Measurements from ENCODE around the gene CTNND2.

CTNND2 gene

DNA sequence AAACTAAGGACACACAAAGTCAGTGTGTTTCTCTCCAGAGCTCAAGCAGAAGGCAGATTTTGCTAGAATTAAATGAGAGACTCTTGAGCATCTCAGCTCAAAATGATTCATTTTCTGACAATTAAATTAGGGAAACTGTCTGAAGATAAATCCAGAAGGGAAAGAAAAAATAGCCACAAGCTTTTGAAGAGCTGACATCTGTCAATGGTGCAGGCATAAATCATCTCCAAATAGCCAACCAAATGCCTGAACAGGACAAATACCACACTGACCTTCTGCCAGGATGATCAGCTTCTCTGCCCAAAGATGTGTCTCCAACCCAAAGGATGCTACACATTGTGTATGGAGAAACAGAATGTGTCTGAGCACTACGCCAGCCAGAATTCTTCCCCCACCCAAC, 199.3 kb downstream of the CTNND2 start:
- H3K4me3 ChIP-seq (ENCODE audit: low read depth, low read length) = no peak overlapping the region
- H3K9ac ChIP-seq (ENCODE audit: low read depth, low read length) = no peak overlapping the region
- no peaks in the 10 kb centered on the region for H3K27me3 ChIP-seq (ENCODE audit: control insufficient read depth, insufficient read depth, low read length)
- H3K4me1 ChIP-seq (ENCODE audit: control insufficient read depth, insufficient read depth, low read length) = no peaks in the 10 kb centered on the region
- H3K9me3 ChIP-seq (ENCODE audit: control insufficient read depth, insufficient read depth, low read length) = no peaks in the 10 kb centered on the region
- H3K36me3 ChIP-seq (ENCODE audit: control insufficient read depth, insufficient read depth, low read length) = no peaks in the 10 kb centered on the region

DNA sequence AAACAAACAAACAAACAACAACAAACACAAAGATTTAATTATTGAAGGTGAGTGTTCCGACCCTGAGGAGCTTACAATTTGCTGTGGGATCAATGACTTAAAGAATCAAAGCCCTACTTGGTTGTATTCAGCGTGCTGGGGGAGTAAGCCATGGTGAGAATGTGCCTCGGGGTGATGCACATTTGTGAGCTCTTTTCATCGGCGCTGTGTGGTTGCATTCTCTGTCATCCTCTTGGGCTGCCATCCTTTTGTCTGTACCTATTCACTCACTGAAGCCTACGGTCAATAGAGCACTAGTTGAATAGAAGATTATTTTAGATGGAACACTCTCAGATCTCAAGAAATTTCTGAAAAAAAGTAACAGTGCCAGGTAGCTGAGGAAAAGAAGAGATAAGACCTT, 203.9 kb downstream of the CTNND2 start:
- Histone ChIP-seq H3K9me3 (ENCODE audit: control insufficient read depth, insufficient read depth, low read length) (no peaks in the 10 kb centered on the region), H3K9ac (ENCODE audit: low read depth, low read length) (no peak overlapping the region), H3K4me1 (ENCODE audit: control insufficient read depth, insufficient read depth, low read length) (no peaks in the 10 kb centered on the region), H3K36me3 (ENCODE audit: control insufficient read depth, insufficient read depth, low read length) (no peaks in the 10 kb centered on the region), H3K4me3 (ENCODE audit: low read depth, low read length) (no peak overlapping the region), H3K27me3 (ENCODE audit: control insufficient read depth, insufficient read depth, low read length) (no peaks in the 10 kb centered on the region)

DNA sequence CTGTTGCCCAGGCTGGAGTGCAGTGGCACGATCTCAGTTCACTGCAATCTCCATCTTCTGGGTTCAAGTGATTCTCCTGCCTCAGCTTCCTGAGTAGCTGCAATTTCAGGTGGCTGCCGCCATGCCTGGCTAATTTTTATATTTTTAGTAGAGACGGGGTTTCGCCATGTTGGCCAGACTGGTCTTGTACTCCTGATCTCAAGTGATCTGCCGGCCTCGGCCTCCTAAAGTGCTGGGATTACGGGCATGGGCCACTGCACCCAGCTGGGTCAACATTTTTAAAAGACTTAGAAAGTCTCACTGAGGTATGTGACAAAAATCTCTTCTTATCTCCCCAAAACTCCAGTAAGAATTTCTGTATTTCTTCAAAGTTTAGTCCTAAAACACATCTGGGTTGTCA, 211.6 kb downstream of the CTNND2 start:
- H3K9ac ChIP-seq (ENCODE audit: low read depth, low read length) = no peak overlapping the region
- H3K27me3 ChIP-seq (ENCODE audit: control insufficient read depth, insufficient read depth, low read length) = no peaks in the 10 kb centered on the region
- H3K9me3 ChIP-seq (ENCODE audit: control insufficient read depth, insufficient read depth, low read length) = no peaks in the 10 kb centered on the region
- H3K4me3 ChIP-seq (ENCODE audit: low read depth, low read length) = no peak overlapping the region
- no peaks in the 10 kb centered on the region for H3K36me3 ChIP-seq (ENCODE audit: control insufficient read depth, insufficient read depth, low read length)
- H3K4me1 ChIP-seq (ENCODE audit: control insufficient read depth, insufficient read depth, low read length) = no peaks in the 10 kb centered on the region

DNA sequence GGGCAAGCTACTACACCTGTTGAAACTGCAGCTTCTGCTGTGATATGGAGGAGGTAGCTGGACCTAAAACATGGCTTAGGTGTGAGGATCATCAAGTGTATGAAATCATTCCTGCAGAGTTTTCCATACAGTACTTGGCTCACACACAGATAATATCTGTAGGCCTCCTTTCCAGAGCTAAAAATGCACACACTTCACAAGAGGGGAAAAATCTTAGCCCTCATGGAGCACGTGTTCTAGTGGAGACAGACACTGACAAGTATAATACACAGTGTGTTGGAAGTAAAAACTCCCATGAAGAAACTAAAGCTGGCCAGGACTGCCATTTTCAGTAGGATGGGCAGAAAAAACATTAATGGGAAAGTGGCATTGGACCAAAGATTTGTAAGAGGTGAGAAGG, 216.7 kb downstream of the CTNND2 start:
- H3K27me3 ChIP-seq (ENCODE audit: control insufficient read depth, insufficient read depth, low read length) = no peaks in the 10 kb centered on the region
- no peaks in the 10 kb centered on the region for H3K9me3 ChIP-seq (ENCODE audit: control insufficient read depth, insufficient read depth, low read length)

DNA sequence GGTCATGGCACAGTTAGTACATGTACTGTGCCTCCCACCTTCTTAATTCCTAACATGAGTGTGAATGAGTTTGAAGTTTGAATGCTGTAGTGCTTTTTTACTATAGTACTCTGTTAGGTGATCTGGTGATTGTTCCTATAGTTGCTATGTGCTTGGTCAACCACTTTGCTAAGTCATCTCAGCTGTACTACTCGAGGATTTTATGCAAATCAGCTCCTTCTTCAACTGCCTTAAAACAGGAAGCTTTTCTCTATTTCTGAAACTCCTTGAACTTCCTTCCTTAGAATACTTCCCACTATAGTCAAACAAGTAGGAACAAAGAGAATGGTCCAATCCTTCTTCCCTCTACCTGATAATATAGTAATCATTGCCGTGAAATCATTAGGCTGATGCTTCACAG, 219.6 kb downstream of the CTNND2 start:
- H3K9ac ChIP-seq (ENCODE audit: low read depth, low read length) = no peak overlapping the region
- H3K27me3 ChIP-seq (ENCODE audit: control insufficient read depth, insufficient read depth, low read length) = no peaks in the 10 kb centered on the region
- H3K9me3 ChIP-seq (ENCODE audit: control insufficient read depth, insufficient read depth, low read length) = no peaks in the 10 kb centered on the region
- H3K4me3 ChIP-seq (ENCODE audit: low read depth, low read length) = no peak overlapping the region
- peaks cover 4% of the 10 kb centered on the region for H3K4me1 ChIP-seq (ENCODE audit: control insufficient read depth, insufficient read depth, low read length)
- no peaks in the 10 kb centered on the region for H3K36me3 ChIP-seq (ENCODE audit: control insufficient read depth, insufficient read depth, low read length)

More for the DNA sequence above, 216.7 kb downstream of the CTNND2 start:
- no peak overlapping the region for H3K4me3 ChIP-seq (ENCODE audit: low read depth, low read length)
- H3K9ac ChIP-seq (ENCODE audit: low read depth, low read length) = no peak overlapping the region
- H3K36me3 ChIP-seq (ENCODE audit: control insufficient read depth, insufficient read depth, low read length) = no peaks in the 10 kb centered on the region
- no peaks in the 10 kb centered on the region for H3K4me1 ChIP-seq (ENCODE audit: control insufficient read depth, insufficient read depth, low read length)

DNA sequence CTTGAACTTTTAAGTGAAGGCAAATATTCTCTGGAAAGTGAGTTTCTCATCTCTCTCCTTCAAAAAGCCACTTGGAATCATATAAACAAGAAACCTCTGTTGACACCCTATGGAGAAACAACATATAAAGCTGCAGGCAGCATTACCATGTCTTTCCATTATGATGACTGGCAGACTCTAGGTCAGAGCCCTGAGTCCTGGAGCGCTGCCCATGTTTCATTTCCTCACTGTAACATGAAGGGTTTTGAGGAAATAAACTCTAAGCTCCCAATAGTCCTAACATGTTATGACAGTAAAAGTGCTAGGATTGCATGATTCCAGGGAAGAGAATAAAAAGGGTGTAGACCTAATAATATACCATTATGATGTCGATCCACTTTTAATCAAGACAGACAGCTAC, 220.6 kb downstream of the CTNND2 start:
- Histone ChIP-seq H3K27me3 (ENCODE audit: control insufficient read depth, insufficient read depth, low read length) (no peaks in the 10 kb centered on the region), H3K9ac (ENCODE audit: low read depth, low read length) (no peak overlapping the region), H3K4me3 (ENCODE audit: low read depth, low read length) (no peak overlapping the region), H3K4me1 (ENCODE audit: control insufficient read depth, insufficient read depth, low read length) (peaks cover 4% of the 10 kb centered on the region), H3K9me3 (ENCODE audit: control insufficient read depth, insufficient read depth, low read length) (no peaks in the 10 kb centered on the region), H3K36me3 (ENCODE audit: control insufficient read depth, insufficient read depth, low read length) (no peaks in the 10 kb centered on the region)

DNA sequence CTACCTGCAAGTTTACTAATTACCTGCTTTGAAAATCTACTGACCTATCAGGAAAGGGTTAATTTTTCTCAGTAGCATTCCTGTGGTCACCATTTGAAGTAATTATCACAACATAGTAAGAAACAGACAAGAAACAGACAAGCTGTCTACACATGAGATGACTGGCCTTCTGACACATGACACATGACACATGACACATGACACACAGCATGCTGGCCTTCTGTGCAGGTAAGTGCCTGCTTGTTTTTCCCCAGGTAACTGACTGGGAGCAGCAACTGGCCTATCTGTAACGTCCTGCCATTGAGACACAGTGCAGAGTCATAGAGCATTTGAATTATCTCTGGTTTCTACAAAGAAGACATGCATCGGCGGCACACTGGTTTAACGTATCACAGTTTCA, 222.4 kb downstream of the CTNND2 start:
- Histone ChIP-seq H3K9me3 (ENCODE audit: control insufficient read depth, insufficient read depth, low read length) (no peaks in the 10 kb centered on the region), H3K4me3 (ENCODE audit: low read depth, low read length) (no peak overlapping the region), H3K4me1 (ENCODE audit: control insufficient read depth, insufficient read depth, low read length) (peaks cover 4% of the 10 kb centered on the region), H3K36me3 (ENCODE audit: control insufficient read depth, insufficient read depth, low read length) (no peaks in the 10 kb centered on the region), H3K27me3 (ENCODE audit: control insufficient read depth, insufficient read depth, low read length) (no peaks in the 10 kb centered on the region), H3K9ac (ENCODE audit: low read depth, low read length) (no peak overlapping the region)

DNA sequence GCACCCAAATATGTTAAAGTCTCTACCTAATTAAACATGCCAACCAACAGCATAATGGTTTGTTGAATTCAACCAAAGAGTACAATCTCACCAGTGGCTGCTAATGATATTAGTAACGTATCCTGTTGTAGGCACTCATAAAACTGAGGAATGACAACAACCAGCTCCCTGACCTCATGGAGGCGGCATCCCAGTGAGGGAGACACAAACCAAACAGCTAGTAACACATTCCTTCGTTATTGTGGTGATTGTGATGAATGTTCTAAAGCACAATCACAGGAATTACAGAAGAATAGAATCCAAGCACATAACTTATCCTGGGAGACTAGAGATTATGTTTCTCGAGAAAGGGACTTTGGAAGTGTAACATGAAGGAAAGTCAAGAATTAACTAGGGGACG, 224.6 kb downstream of the CTNND2 start:
- no peak overlapping the region for H3K4me3 ChIP-seq (ENCODE audit: low read depth, low read length)
- H3K9me3 ChIP-seq (ENCODE audit: control insufficient read depth, insufficient read depth, low read length) = no peaks in the 10 kb centered on the region
- H3K27me3 ChIP-seq (ENCODE audit: control insufficient read depth, insufficient read depth, low read length) = no peaks in the 10 kb centered on the region
- H3K4me1 ChIP-seq (ENCODE audit: control insufficient read depth, insufficient read depth, low read length) = peaks cover 4% of the 10 kb centered on the region
- H3K9ac ChIP-seq (ENCODE audit: low read depth, low read length) = no peak overlapping the region
- H3K36me3 ChIP-seq (ENCODE audit: control insufficient read depth, insufficient read depth, low read length) = no peaks in the 10 kb centered on the region

DNA sequence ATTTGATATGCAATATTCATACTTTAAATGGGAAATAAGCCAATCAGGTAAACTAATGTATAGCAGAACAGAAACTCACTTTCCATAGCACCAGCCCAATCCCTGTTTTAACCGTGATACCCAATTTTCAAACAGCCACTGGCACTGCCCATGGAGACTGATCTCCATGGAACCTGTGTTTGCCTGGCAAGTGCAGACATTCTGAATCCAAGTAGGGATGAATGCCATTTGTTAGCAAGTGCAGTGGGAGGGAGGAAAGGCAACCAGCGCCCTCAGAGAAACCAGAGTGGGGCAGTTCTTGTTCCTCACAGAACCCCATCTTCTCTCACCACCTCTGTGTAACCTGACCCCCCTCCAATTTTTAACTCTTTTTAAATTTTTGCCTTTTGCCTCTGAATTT, 229.1 kb downstream of the CTNND2 start:
- Histone ChIP-seq H3K27me3 (ENCODE audit: control insufficient read depth, insufficient read depth, low read length) (no peaks in the 10 kb centered on the region), H3K36me3 (ENCODE audit: control insufficient read depth, insufficient read depth, low read length) (no peaks in the 10 kb centered on the region), H3K4me1 (ENCODE audit: control insufficient read depth, insufficient read depth, low read length) (peaks cover 6% of the 10 kb centered on the region), H3K4me3 (ENCODE audit: low read depth, low read length) (no peak overlapping the region), H3K9me3 (ENCODE audit: control insufficient read depth, insufficient read depth, low read length) (no peaks in the 10 kb centered on the region), H3K9ac (ENCODE audit: low read depth, low read length) (no peak overlapping the region)

DNA sequence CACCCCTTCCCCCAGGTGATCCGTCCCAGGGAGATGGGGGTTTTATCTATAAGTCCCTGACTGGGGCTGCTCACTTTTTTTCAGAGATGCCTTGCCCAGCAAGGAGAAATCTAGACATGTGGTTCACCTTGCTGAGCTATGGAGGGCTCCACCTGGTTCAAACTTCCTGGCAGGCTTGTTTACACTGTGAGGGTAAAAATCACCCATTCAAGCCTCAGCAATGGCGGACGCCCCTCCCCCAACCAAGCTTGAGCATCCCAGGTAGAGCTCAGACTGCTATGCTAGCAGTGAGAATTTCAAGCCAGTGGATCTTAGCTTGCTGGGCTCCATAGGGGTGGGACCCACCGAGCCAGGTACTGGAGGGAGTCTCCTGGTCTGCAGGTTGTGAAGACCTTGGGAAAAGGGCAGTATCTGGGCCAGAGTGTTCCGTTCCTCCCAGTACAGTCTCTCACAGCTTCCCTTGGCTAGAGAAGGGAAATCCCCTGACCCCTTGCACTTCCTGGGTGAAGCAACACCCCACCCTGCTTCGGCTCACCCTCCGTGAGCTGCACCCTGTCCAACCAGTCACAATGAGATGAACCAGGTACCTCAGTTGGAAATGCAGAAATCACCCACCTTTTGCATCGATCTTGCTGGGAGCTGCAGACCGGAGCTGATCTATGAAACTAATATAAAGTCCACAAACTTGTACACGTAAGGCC, 231.7 kb downstream of the CTNND2 start:
- no peaks in the 10 kb centered on the region for H3K36me3 ChIP-seq (ENCODE audit: control insufficient read depth, insufficient read depth, low read length)
- peaks cover 2% of the 10 kb centered on the region for H3K4me1 ChIP-seq (ENCODE audit: control insufficient read depth, insufficient read depth, low read length)
- no peaks in the 10 kb centered on the region for H3K9me3 ChIP-seq (ENCODE audit: control insufficient read depth, insufficient read depth, low read length)
- H3K4me3 ChIP-seq (ENCODE audit: low read depth, low read length) = no peak overlapping the region
- no peak overlapping the region for H3K9ac ChIP-seq (ENCODE audit: low read depth, low read length)
- H3K27me3 ChIP-seq (ENCODE audit: control insufficient read depth, insufficient read depth, low read length) = no peaks in the 10 kb centered on the region

DNA sequence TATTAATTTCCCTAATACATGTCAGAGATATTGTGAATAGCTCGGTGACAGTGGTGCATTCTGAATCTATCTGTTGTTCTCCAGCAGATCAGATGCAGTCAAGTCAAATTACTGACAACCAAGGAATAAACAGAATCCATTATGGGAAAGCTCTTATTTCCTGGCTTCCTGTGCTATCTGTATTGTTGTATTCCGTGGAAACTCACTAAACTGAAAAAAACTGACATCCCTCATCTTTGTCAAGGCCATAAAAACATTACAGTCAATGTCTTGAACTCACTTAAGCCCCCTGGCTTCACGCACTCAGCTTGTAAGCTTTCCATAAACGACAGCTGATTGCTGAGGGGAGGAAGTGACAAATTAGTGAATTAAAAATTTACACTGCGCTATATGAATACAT, 245.9 kb downstream of the CTNND2 start:
- Histone ChIP-seq H3K9me3 (ENCODE audit: control insufficient read depth, insufficient read depth, low read length) (no peaks in the 10 kb centered on the region), H3K36me3 (ENCODE audit: control insufficient read depth, insufficient read depth, low read length) (no peaks in the 10 kb centered on the region), H3K4me3 (ENCODE audit: low read depth, low read length) (no peak overlapping the region), H3K27me3 (ENCODE audit: control insufficient read depth, insufficient read depth, low read length) (no peaks in the 10 kb centered on the region), H3K9ac (ENCODE audit: low read depth, low read length) (no peak overlapping the region), H3K4me1 (ENCODE audit: control insufficient read depth, insufficient read depth, low read length) (no peaks in the 10 kb centered on the region)

DNA sequence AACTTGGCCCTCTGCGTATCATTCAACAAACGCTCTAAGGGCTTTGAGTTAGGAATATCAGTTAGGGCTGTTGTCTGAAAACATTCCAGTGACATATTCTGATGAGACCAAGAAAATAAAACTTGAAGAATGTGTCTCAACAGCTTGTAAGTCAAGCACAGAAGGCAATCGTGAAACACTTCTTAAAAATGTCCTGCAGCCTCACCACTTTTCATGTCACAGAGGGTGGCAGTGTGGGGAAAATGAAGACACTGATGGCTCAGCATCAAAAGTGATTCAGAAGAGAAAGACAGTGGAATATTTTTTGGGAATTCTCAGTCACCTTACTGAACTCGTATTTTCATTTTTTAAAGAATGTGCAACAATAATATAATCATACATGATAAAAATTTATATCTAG, 247.3 kb downstream of the CTNND2 start:
- Histone ChIP-seq H3K4me1 (ENCODE audit: control insufficient read depth, insufficient read depth, low read length) (no peaks in the 10 kb centered on the region), H3K9ac (ENCODE audit: low read depth, low read length) (no peak overlapping the region), H3K27me3 (ENCODE audit: control insufficient read depth, insufficient read depth, low read length) (no peaks in the 10 kb centered on the region), H3K9me3 (ENCODE audit: control insufficient read depth, insufficient read depth, low read length) (no peaks in the 10 kb centered on the region), H3K4me3 (ENCODE audit: low read depth, low read length) (no peak overlapping the region), H3K36me3 (ENCODE audit: control insufficient read depth, insufficient read depth, low read length) (no peaks in the 10 kb centered on the region)
